K562 (cell line): Measurements from ENCODE around the gene SCAPER. TPM values are rescaled to one million over a fixed set of nuclear protein-coding genes. Genes with fewer than 3 reads are reported as not detected.

ENCODE experiments used
- ATAC-seq: fragments of 200-7000 bp; cut with Tn5 transposase; 3 replicates; pipeline ENCODE4 v1.9.1; 2020; ENCODE audit warnings: moderate library complexity
- BruUV-seq: library from RNA; stranded (reverse); fragments of 400-500 nt; replicated peaks from 2 replicates; lab custom pipeline; 2021; lab: Mats Ljungman, UMichigan
- CTCF ChIA-PET: fragments of 300-600 bp; formaldehyde crosslinking; extraction: SDS; loops from one replicate; lab custom pipeline; 2021; ENCODE audit warnings: low intra/inter-chr PET ratio; lab: Yijun Ruan, JAX
- POLR2A ChIA-PET: fragments of 300-600, 350-650 bp; sonication (Branson Sonifier 250); formaldehyde crosslinking; extraction: SDS; loops from one replicate; lab custom pipeline; 2021; ENCODE audit warnings: antibody characterized with exemption, inconsistent platforms; lab: Yijun Ruan, JAX
- DNase-seq, 4 experiments: peaks; one replicate each; pipeline versions ENCODE4 v3.0.0 to v3.0.0-alpha.2; 2011 to 2018; ENCODE audit warnings: low spot score in 3 of 4, mixed read lengths in 3 of 4; ENCODE audit errors: extremely low read depth in 1 of 4
- FAIRE-seq: peaks from 2 replicates; lab custom pipeline; 2011; peaks lifted over from hg19 to GRCh38; lab: Jason Lieb, UNC
- H2AFZ ChIP-seq: 2 replicates; pipeline ENCODE4 v1.6.0; 2011; ENCODE audit warnings: low read depth, low read length, control low read depth, inconsistent platforms
- H3K27ac ChIP-seq: fragments of 200-600 bp; 3 replicates; pipeline ENCODE4 v1.8.0; 2011; ENCODE audit warnings: low read depth, mild to moderate bottlenecking, control low read depth, inconsistent platforms, low read length, moderate library complexity, mixed read lengths; ENCODE audit errors: extremely low read depth
- H3K27me3 ChIP-seq, 2 experiments: fragments of 300-600 bp in 1 of 2; 2 replicates in 1 of 2; 3 replicates in 1 of 2; pipeline versions ENCODE4 v1.6.0 to v1.8.0; 2011; ENCODE audit warnings: inconsistent platforms in 2 of 2, low read length in 2 of 2, mild to moderate bottlenecking in 1 of 2, mixed read lengths in 1 of 2, moderate library complexity in 1 of 2; ENCODE audit not compliant: control insufficient read depth in 2 of 2, insufficient read depth in 2 of 2
- H3K36me3 ChIP-seq: fragments of 300-600 bp; 3 replicates; pipeline ENCODE4 v1.8.0; 2011; ENCODE audit warnings: mild to moderate bottlenecking, low read length, inconsistent platforms; ENCODE audit not compliant: control insufficient read depth, insufficient read depth
- H3K4me1 ChIP-seq, 2 experiments: fragments of 200-600 bp in 1 of 2; replicated peaks in 1 of 2; 2 replicates in 1 of 2; 3 replicates in 1 of 2; pipeline versions ENCODE4 v1.5.1 to v1.8.0; 2011; ENCODE audit warnings: inconsistent platforms in 2 of 2, low read length in 2 of 2, mild to moderate bottlenecking in 1 of 2, mixed read lengths in 1 of 2, moderate library complexity in 1 of 2; ENCODE audit not compliant: control insufficient read depth in 2 of 2, insufficient read depth in 2 of 2
- H3K4me2 ChIP-seq: 2 replicates; pipeline ENCODE4 v1.6.1; 2011; ENCODE audit warnings: low read length, control low read depth, inconsistent platforms, mixed read lengths; ENCODE audit not compliant: insufficient read depth
- H3K4me3 ChIP-seq: fragments of 200-600 bp; sonication (generic), shearing (Covaris generic); 2 replicates; pipeline ENCODE4 v1.5.1; 2016; ENCODE audit warnings: control low read depth, inconsistent platforms
- H3K79me2 ChIP-seq: fragments of 200-600 bp; 3 replicates; pipeline ENCODE4 v1.8.0; 2011; ENCODE audit warnings: low read length, inconsistent platforms; ENCODE audit not compliant: control insufficient read depth, insufficient read depth
- H3K9ac ChIP-seq, 2 experiments: 2 replicates each; pipeline versions ENCODE4 v1.6.0 to v1.6.1; 2011; ENCODE audit warnings: low read depth in 2 of 2, low read length in 2 of 2, control low read depth in 1 of 2, inconsistent platforms in 1 of 2, mild to moderate bottlenecking in 1 of 2, mixed read lengths in 1 of 2; ENCODE audit not compliant: insufficient read depth in 1 of 2
- H3K9me1 ChIP-seq: one replicate; pipeline ENCODE4 v1.6.0; 2011; ENCODE audit warnings: inconsistent platforms, mild to moderate bottlenecking, low read length, moderate library complexity; ENCODE audit not compliant: control insufficient read depth, insufficient read depth
- H3K9me3 ChIP-seq: replicated peaks from 2 replicates; pipeline ENCODE4 v1.5.1; 2011; ENCODE audit warnings: low read depth, low read length, inconsistent platforms; ENCODE audit not compliant: control insufficient read depth, insufficient read depth
- H4K20me1 ChIP-seq: replicated peaks from 2 replicates; pipeline ENCODE4 v1.6.1; 2011; ENCODE audit warnings: low read length, inconsistent platforms, mixed read lengths; ENCODE audit not compliant: control insufficient read depth, insufficient read depth
- BACH1 ChIP-seq: fragments of 200-800 bp; sonication (Bioruptor generic); IDR thresholded peaks from 2 replicates; pipeline ENCODE4 v1.6.1; 2016; ENCODE audit warnings: missing genetic modification characterization, missing compliant biosample characterization
- FOS ChIP-seq: IDR thresholded peaks from 3 replicates; pipeline ENCODE4 v1.6.1; 2011; ENCODE audit not compliant: insufficient read length; ENCODE audit errors: extremely low read depth
- HMBOX1 ChIP-seq: sonication (generic); IDR thresholded peaks from 2 replicates; pipeline ENCODE4 v1.6.1; 2016
- KAT7 ChIP-seq: sonication (generic); formaldehyde crosslinking; IDR thresholded peaks from 2 replicates; pipeline ENCODE4 v1.8.0; 2022; ENCODE audit warnings: missing genetic modification reagents, mild to moderate bottlenecking, borderline replicate concordance
- KDM1A ChIP-seq, 2 experiments: fragments of 450-650 bp; IDR thresholded peaks; 2 replicates each; pipeline ENCODE4 v1.6.1; 2016; ENCODE audit warnings: mild to moderate bottlenecking in 2 of 2
- POLR2A ChIP-seq: fragments of 450-650 bp; conservative IDR thresholded peaks from 2 replicates; pipeline ENCODE4 v1.6.1; 2016
- REST ChIP-seq, 2 experiments: fragments of 450-650 bp; formaldehyde crosslinking in 1 of 2; IDR thresholded peaks; 2 replicates each; pipeline versions ENCODE4 v1.4.0 to v1.6.1; 2014 to 2020; ENCODE audit warnings: mild to moderate bottlenecking in 2 of 2, borderline replicate concordance in 1 of 2, low read depth in 1 of 2
- RNF219 ChIP-seq: fragments of 250-450 bp; sonication (Bioruptor Pico); IDR thresholded peaks from 2 replicates; pipeline ENCODE4 v1.5.0; 2022; ENCODE audit warnings: mild to moderate bottlenecking
- SOX6 ChIP-seq: fragments of 450-650 bp; IDR thresholded peaks from 2 replicates; pipeline ENCODE4 v1.6.1; 2014; ENCODE audit warnings: mild to moderate bottlenecking
- SRSF3 ChIP-seq: fragments of 200-400 bp; formaldehyde crosslinking; IDR thresholded peaks from 2 replicates; pipeline ENCODE4 v1.6.1; 2016; ENCODE audit warnings: mild to moderate bottlenecking, low read length, moderate library complexity; ENCODE audit not compliant: insufficient read depth
- WGBS: fragments of 100-300 bp; shearing (Covaris generic); methylation state at CpG from one replicate; pipeline ENCODE4 v1.1.6; 2016; ENCODE audit warnings: low coverage, mixed read lengths; ENCODE audit not compliant: insufficient coverage; ENCODE audit errors: missing lambda C conversion rate; 5-methylcytosine and 5-hydroxymethylcytosine counted together
- in situ Hi-C: fragments of 300-500 bp; cut with MboI; formaldehyde crosslinking; loops from 4 replicates; pipeline ENCODE4 v1.15.0; 2018; ENCODE audit warnings: inconsistent platforms, mixed read lengths
- intact Hi-C: fragments of 100-400 bp; cut with micrococcal nuclease; formaldehyde crosslinking; loops from 2 replicates; pipeline ENCODE4 v1.14.2; 2022
- polyA plus RNA-seq, 8 experiments: library from polyadenylated mRNA; depleted of rRNA in 4 of 8; stranded (reverse) in 5 of 8; unstranded in 3 of 8; fragments of >200 nt; fragmentation: Nextera tagmentation in 2 of 8; fragmentation: Illumina TruSeq in 1 of 8; extraction: Ambion mirVana in 2 of 8; extraction: Trizol in 1 of 8; gene quantifications; 2 replicates each; pipeline versions ENCODE4 v1.2.1 to v1.2.3, GENCODE V29; 2011 to 2014; ENCODE audit warnings: inconsistent platforms in 1 of 8, missing spikeins in 1 of 8
- total RNA-seq, 7 experiments: library from RNA; depleted of rRNA in 6 of 7; stranded (reverse); fragments of >200 nt in 6 of 7; fragmentation: Illumina TruSeq in 2 of 7; extraction: Trizol in 2 of 7; gene quantifications; 2 replicates each; pipeline versions ENCODE4 v1.2.1 to v1.2.3, GENCODE V29; 2011 to 2021; ENCODE audit warnings: low replicate concordance in 1 of 7

Gene SCAPER
- total and polyA plus RNA-seq, 9 of the 15 experiments (the other 6 are each of a cell fraction or from before 2014, with no cell fraction given), result 1.3 to 5.7 (median 3.2) TPM

- no TSS peak for BruUV-seq
- Histone ChIP-seq H3K4me3 (no peak overlapping the region), H3K27me3 (peaks cover 0 to 2% of the 10 kb centered on the region in 2 experiments; a peak in 1 of 5 replicates), H3K27ac (no peak overlapping the region), H3K9ac (no peak overlapping the region), H4K20me1 (no peaks in the 10 kb centered on the region), H3K4me1 (no peaks in the 10 kb centered on the region), H3K9me3 (no peaks in the 10 kb centered on the region)
- intact Hi-C loops, result no loop called here
- in situ Hi-C loops, result no loop called here
- CTCF ChIA-PET, result no interaction called here
- no peak for DNase-seq
- TF ChIP-seq SRSF3, result no peak
- no peak for TF ChIP-seq BACH1 (tag)
- TF ChIP-seq KAT7 (CRISPR knock-in tag), result no peak
- TF ChIP-seq POLR2A, result no peak
- no peak for TF ChIP-seq SOX6
- TF ChIP-seq RNF219, result no peak
- peak; percentile 31; the same call in 1 of the 2 replicates for TF ChIP-seq HMBOX1
- TF ChIP-seq REST (IDR thresholded peaks at IDR 0.05; ENCODE audit: borderline replicate concordance), result peak; percentile 37; the same call in 1 of the 2 replicates
- no peak for TF ChIP-seq REST (CRISPR knock-in tag; IDR thresholded peaks at IDR 0.05; ENCODE audit: low read depth)
- TF ChIP-seq KDM1A (IDR thresholded peaks at IDR 0.05), result no peak
- no peak for TF ChIP-seq FOS
- TF ChIP-seq, all 486 proteins: peak for 2
- POLR2A ChIA-PET, result interaction anchor here (1.1 kb wide), 1 partner anchor 16 kb away, joined by 3 read pairs; no protein-coding TSS in a partner anchor
- FAIRE-seq (peak; percentile 19), ATAC-seq (no peak)
- Histone ChIP-seq H3K36me3 (peaks cover 36% of the 10 kb centered on the region; the same call in 1 of the 3 replicates), H3K79me2 (no peaks in the 10 kb centered on the region), H3K9me1 (no peaks in the 10 kb centered on the region), H3K4me2 (no peak overlapping the region), H2AFZ (no peak overlapping the region)
- 56% methylated on average over 1 of the region's 1 CpG for WGBS
Measured at GRCh38 chr15:76951220-76951619, 46.1 kb upstream of the SCAPER start.
